ENCODE results near the gene FAM78A. TPM values are rescaled to one million over a fixed set of nuclear protein-coding genes. Genes with fewer than 3 reads are reported as not detected.
A peak's percentile ranks its signal among the peaks of the same experiment; 100 is the strongest.

The FAM78A gene
- total and polyA plus RNA-seq, 7 donors, result 4.3 to 17.6 (median 11.5) TPM

- H3K27me3 ChIP-seq (ENCODE audit: insufficient read depth in 3 of 3, low read length in 2 of 3), result no peaks in the 10 kb centered on the region
- ATAC-seq (peak; percentile 23 to 46 (median 34)), DNase-seq (peak in 1 of 2 donors; percentile 70)
- 58 to 88% (median 70%) methylated on average over 25 to 31 of the region's 31 CpGs for WGBS, 3 donors
- intact Hi-C loops (cut with DNase I), result no loop called here
- H3K9me3 ChIP-seq, result no peaks in the 10 kb centered on the region
- TF ChIP-seq CTCF (IDR thresholded peaks at IDR 0.05), result no peak
- H3K36me3 ChIP-seq (ENCODE audit: insufficient read depth in 1 of 2, low read depth in 1 of 2), result peaks cover 0 to 7% of the 10 kb centered on the region in 2 donors
- no peak overlapping the region for H3K4me3 ChIP-seq
- peaks cover 20% of the 10 kb centered on the region for H3K4me1 ChIP-seq
- peak overlapping the region; percentile 66 for H3K27ac ChIP-seq
Observed at GRCh38 chr9:131307974-131308373, 31.7 kb upstream of the FAM78A start.

- DNase-seq (no peak), ATAC-seq (no peak)
- Histone ChIP-seq H3K27ac (no peak overlapping the region), H3K9me3 (no peaks in the 10 kb centered on the region), H3K4me1 (peaks cover 26% of the 10 kb centered on the region), H3K27me3 (ENCODE audit: insufficient read depth in 3 of 3, low read length in 2 of 3) (no peaks in the 10 kb centered on the region), H3K36me3 (ENCODE audit: insufficient read depth in 1 of 2, low read depth in 1 of 2) (peaks cover 0 to 7% of the 10 kb centered on the region in 2 donors), H3K4me3 (no peak overlapping the region)
- 87 to 93% (median 90%) methylated on average over 14 of the region's 14 CpGs for WGBS, 3 donors
- no peak for TF ChIP-seq CTCF (IDR thresholded peaks at IDR 0.05)
- intact Hi-C loops (cut with DNase I), result no loop called here
Observed at GRCh38 chr9:131306397-131307004, 30.2 kb upstream of the FAM78A start.

GRCh38 chr9:131304676-131305355, 28.5 kb upstream of the FAM78A start:
- no peak overlapping the region for H3K4me3 ChIP-seq
- DNase-seq, result no peak
- ATAC-seq, result no peak
- peaks cover 0 to 7% of the 10 kb centered on the region in 2 donors for H3K36me3 ChIP-seq (ENCODE audit: insufficient read depth in 1 of 2, low read depth in 1 of 2)
- WGBS, 3 donors, result 72 to 80% (median 76%) methylated on average over 19 of the region's 19 CpGs
- H3K27me3 ChIP-seq (ENCODE audit: insufficient read depth in 3 of 3, low read length in 2 of 3), result no peaks in the 10 kb centered on the region
- TF ChIP-seq CTCF (IDR thresholded peaks at IDR 0.05), result no peak
- H3K4me1 ChIP-seq, result peaks cover 35% of the 10 kb centered on the region
- intact Hi-C loops (cut with DNase I), result no loop called here
- peak overlapping the region; percentile 91 for H3K27ac ChIP-seq
- H3K9me3 ChIP-seq, result no peaks in the 10 kb centered on the region

- TF ChIP-seq CTCF (IDR thresholded peaks at IDR 0.05), result no peak
- WGBS, 3 donors, result 72 to 83% (median 76%) methylated on average over 11 of the region's 11 CpGs
- H3K9me3 ChIP-seq, result no peaks in the 10 kb centered on the region
- peak overlapping the region; percentile 91 for H3K27ac ChIP-seq
- H3K4me1 ChIP-seq, result peaks cover 36% of the 10 kb centered on the region
- H3K27me3 ChIP-seq (ENCODE audit: insufficient read depth in 3 of 3, low read length in 2 of 3), result no peaks in the 10 kb centered on the region
- peaks cover 0 to 7% of the 10 kb centered on the region in 2 donors for H3K36me3 ChIP-seq (ENCODE audit: insufficient read depth in 1 of 2, low read depth in 1 of 2)
- no peak for ATAC-seq
- DNase-seq, result no peak
- H3K4me3 ChIP-seq, result no peak overlapping the region
- intact Hi-C loops (cut with DNase I), result no loop called here
Observed at GRCh38 chr9:131303381-131304321, 27.3 kb upstream of the FAM78A start.

Measured in psoas muscle (tissue), 8 donors.